GM21390 (cell line): ENCODE data around the gene CARD11.
"Not testable (repeated sequence)": the region's sequence is repeated elsewhere in the genome, so short reads cannot be mapped to it uniquely, and the experiment has no call there.

Experiments
- ATAC-seq: cut with Tn5 transposase; IDR thresholded peaks from one replicate; pipeline ENCODE4 v1.9.1; 2021; ENCODE audit not compliant: unreplicated experiment

Gene CARD11

DNA sequence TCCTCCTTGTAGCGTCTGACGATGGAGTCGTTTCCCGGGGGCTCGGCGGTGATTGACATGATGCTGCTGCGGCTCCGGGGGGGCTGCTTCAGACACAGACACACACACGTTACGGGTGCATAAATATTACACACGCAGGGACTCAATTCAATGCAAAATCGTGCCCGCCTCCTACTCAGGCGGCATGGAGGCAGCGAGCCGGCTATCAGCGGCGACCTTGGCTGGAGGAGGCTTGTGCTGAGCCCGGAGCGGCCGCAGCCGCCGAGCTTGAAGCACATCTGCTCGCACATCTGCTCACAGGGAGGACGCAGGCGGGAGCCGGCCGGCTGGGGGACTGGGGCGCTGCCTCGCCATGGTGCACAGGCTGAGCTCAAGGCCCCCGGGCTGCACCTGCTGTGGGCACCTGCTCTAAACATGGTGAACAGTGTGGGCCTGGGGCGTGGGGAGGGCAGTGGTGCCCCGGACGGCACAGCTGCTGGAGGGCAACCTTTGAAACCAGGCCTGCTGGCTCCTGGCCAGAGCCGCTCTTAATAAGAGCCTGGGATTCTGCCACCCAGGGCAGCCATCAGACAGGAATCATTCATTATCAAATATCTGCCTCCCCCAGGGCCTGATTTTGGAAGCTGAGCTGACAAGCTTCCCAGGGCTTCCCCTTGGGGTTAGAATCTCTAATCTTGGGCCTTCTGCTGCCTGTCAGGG lies 114.9 kb downstream of the CARD11 start:
- ATAC-seq: no peak

DNA sequence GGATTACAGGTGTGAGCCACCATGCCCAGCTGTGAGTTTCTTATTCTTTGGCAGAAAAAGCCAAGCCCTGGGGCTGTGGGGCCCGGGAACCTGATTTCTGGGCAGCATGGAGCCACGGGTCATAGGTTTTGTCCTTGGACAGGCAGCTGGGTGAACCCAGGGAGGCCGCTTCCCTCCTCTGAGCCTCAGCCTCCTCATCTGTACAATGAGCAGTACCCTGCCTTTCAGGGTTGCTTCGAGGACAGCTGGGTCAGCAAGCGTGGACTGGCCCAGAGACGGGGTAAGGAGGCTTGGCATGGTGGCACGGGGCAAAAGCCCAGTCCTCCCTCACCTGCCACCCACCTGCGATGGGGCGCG lies 115.4 kb downstream of the CARD11 start:
- ATAC-seq: no peak

DNA sequence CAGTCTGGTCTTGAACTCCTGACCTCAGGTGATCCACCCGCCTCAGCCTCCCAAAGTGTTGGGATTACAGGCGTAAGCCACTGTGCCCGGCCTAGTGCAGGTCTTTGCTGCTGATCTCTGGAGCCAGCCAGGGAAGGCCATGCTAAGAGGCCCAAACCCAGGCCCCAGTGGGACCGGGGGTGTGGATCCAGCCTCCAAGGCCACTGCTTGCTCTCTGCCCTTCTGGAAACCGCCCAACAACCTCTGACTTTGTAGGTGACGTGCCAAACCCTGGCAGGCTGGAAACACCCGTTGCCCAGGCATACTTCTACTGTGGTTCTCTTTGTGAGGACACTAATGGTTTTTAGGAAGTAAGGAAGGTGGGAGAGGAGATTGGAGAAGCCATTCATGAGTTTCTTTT lies 116.1 kb downstream of the CARD11 start:
- no peak for ATAC-seq

- no peak for ATAC-seq
Observed at GRCh38 chr7:2926896-2927405, 116.7 kb downstream of the CARD11 start.

- no peak for ATAC-seq
Observed at GRCh38 chr7:2926120-2926895, 117.4 kb downstream of the CARD11 start.

- no peak for ATAC-seq
Observed at GRCh38 chr7:2924866-2925840, 118.5 kb downstream of the CARD11 start.

DNA sequence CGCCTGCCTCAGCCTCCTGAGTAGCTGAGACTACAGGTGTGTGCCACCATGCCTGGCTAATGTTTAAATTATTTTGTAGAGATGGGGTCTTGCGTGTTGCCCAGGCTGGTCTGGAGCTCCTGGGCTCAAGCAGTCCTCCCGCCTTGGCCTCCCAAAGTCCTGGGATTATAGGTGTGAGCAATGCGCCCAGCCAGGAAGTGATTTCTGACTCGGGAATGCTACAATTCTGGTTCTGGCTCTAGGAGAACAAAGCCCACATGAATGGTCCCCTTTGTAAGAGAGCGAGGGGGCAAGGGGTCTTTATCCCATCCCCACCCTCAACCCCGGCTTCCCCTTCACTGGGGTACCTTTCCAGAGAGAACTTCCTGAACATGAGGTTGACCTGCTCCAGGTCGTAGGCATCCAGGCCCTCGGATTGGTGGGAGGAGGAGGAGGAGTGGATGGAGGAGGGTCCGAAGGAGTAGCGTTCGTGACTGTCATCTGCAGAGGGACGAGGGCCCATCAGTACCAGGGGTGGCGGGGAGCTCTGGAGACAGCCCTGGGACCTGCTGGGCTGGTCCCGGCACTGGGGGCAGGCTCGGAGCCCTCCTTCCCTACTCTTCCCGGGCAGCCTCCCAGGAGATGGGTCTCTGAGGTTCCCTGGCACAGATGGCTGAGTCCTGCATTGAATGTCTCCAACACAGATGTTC lies 119.6 kb downstream of the CARD11 start:
- ATAC-seq: no peak

DNA sequence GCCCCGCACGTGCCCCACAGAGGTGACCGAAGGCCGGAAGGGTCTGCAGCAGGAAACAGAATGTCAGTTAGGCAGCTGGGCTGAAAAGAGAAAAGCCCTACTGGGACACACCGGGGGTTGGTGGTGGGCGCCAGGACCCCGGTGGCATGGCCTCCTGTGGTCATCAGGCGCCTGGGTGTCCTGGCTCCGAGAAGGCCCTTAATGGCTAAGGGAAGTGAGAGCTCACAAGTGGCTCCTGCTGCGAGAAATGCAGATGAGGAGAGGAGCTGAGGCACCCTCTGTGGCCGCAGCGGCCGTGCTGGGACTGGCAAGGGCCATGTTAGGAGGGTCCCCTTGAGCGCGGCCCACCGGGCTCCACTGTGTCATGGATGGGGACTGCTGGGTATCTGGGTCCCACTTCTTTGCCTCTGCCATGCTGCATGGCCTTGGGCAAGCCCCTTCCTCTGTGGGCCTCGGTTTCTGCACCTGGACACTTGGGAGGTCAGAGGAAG lies 120.3 kb downstream of the CARD11 start:
- ATAC-seq: no peak

GRCh38 chr7:2922866-2923265 lies 120.8 kb downstream of the CARD11 start:
- no peak for ATAC-seq

DNA sequence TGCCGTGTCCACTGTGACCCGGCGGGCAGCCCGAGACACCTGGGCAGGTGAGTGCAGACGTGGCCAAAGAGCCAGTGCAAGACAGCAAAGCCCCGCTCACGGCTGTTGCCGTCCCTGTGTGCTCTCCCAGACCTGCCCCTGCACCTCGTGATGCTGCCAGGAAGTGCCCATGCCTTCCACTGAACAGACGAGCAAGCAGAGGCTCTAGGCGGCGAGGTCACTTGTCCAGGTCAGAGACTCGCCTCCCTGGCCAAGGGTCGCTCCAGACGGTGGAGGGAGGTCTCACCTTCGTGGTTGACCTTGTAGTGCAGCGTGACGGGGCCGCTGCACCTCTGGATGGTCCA lies 121.3 kb downstream of the CARD11 start:
- ATAC-seq: no peak

DNA sequence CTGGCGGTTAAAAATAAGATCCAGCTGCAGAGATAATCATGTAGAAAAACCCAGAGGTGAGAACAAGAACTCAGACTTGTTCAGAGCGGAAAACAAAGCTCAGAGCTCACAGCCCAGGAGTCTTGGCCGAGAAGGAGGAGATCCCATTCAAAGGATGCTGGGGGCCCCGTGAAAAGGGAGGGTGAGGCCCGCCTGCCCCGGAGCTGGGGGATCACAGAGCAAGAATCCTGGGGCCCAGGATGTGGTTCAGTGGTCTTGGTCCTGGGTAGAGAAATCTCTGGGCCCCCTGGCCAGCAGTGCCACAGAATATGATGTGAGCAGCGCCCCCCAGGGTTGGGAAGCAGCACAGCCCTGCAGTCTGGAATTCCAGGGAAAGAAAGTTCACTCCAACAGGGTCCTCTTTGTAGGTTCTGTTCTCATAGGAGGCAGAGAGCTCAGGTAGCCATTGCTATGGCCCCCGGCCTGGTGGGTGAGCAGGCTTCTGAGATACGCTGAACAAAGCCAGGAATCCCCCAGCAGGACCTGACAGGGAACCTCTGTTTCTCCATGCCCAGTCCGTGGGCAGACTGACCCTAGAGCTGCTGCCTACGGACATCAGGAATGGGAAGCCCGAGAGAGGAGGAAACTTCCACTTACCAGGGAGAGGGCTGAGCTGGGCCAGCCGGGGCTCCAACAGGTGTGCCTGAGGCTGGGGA lies 121.9 kb downstream of the CARD11 start:
- ATAC-seq: no peak

DNA sequence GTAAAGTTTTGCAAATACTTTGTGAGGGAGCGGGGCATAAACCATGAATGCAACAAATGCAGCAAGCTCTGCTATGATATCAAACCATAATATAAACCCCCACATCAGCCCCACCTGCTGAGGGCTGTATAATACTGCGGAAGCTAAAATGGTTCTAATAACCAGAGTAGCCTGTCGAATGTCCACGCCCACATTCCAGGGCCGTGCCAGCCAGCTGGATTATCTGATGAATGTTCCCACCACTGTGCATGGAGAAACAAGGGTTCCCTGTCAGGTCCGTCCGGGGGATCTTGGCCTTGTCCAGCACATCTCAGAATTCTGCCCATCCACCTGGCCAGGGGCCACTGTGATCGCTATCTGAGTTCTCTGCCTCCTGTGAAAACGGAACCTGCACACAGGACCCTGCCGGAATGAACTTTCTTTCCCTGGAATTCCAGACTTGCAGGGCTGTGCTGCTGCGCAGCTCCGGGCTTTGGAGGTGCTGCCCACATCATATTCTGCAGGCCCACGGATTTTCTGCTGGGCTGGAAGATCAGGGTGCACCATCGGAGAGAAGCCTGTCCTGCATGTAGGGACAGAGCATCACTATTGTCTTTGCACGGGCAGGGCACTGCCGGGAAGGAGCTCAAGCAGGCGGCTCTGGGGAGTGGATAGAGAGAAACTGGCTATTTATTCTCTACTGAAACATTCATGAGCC lies 122.6 kb downstream of the CARD11 start:
- no peak for ATAC-seq

- not testable (repeated sequence) for ATAC-seq
Observed at GRCh38 chr7:2920480-2920879, 123.2 kb downstream of the CARD11 start.

- ATAC-seq: no peak
Observed at GRCh38 chr7:2920041-2920440, 123.6 kb downstream of the CARD11 start.

DNA sequence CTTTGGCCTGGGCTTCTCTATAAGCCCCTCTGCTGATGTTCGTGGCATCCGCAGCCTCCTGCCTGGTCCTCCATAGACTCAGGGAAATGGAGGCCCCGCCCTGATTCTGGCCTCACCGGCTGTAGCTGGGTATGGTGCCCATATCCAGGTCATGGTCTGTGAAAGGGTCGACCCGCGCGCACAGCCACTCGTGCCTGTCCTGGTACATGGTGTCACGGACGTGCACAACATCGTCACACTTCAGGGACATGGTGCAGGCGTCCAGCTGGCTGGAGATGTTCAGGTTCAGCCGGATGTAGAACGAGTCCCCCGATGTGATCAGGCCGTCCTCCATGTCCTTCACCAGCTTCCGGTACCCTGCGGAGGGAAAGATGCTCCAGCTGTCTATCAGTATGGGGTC lies 124.4 kb downstream of the CARD11 start:
- no peak for ATAC-seq

GRCh38 chr7:2918406-2918805 lies 125.3 kb downstream of the CARD11 start:
- no peak for ATAC-seq

GRCh38 chr7:2915023-2915422 lies 128.6 kb downstream of the CARD11 start:
- no peak for ATAC-seq

- ATAC-seq: no peak
Observed at GRCh38 chr7:2913760-2914387, 129.8 kb downstream of the CARD11 start.
